HepG2 (cell line): Measurements from ENCODE around the gene GNG13. TPM values are rescaled to one million over a fixed set of nuclear protein-coding genes. Genes with fewer than 3 reads are reported as not detected.

Experiments
- CENPBD1 ChIP-seq: sonication (generic); formaldehyde crosslinking; IDR thresholded peaks from 2 replicates; pipeline ENCODE4 v1.8.0; 2022; ENCODE audit warnings: missing genetic modification reagents, low read depth, mild to moderate bottlenecking, borderline replicate concordance
- CENPT ChIP-seq: sonication (generic); formaldehyde crosslinking; IDR thresholded peaks from 2 replicates; pipeline ENCODE4 v1.8.0; 2022; ENCODE audit warnings: low read depth, mild to moderate bottlenecking, moderate library complexity, missing genetic modification reagents
- FLYWCH1 ChIP-seq: sonication (generic); formaldehyde crosslinking; IDR thresholded peaks from 2 replicates; pipeline ENCODE4 v1.8.1; 2023; ENCODE audit warnings: mild to moderate bottlenecking, missing genetic modification reagents
- KLF13 ChIP-seq: sonication (generic); formaldehyde crosslinking; IDR thresholded peaks from 2 replicates; pipeline ENCODE4 v1.4.0; 2020; ENCODE audit warnings: mild to moderate bottlenecking, missing genetic modification reagents
- MIER2 ChIP-seq: IDR thresholded peaks from 2 replicates; pipeline ENCODE4 v1.6.1; 2016; ENCODE audit warnings: missing biosample characterization, missing genetic modification reagents
- MIER3 ChIP-seq: IDR thresholded peaks from 2 replicates; pipeline ENCODE4 v1.6.1; 2016; ENCODE audit warnings: missing compliant biosample characterization, borderline replicate concordance
- NFIC ChIP-seq: IDR thresholded peaks from 2 replicates; pipeline ENCODE4 v1.6.1; 2012; ENCODE audit warnings: mild to moderate bottlenecking, low read length, inconsistent platforms
- REL ChIP-seq: sonication (generic); formaldehyde crosslinking; conservative IDR thresholded peaks from 2 replicates; pipeline ENCODE4 v1.8.0; 2022; ENCODE audit warnings: mild to moderate bottlenecking, missing genetic modification reagents, moderate library complexity
- ZNF496 ChIP-seq: sonication (generic); formaldehyde crosslinking; IDR thresholded peaks from 2 replicates; pipeline ENCODE4 v1.8.1; 2023; ENCODE audit warnings: mild to moderate bottlenecking, moderate library complexity, missing genetic modification reagents; ENCODE audit not compliant: insufficient replicate concordance
- ZNF614 ChIP-seq: IDR thresholded peaks from 2 replicates; pipeline ENCODE4 v1.6.1; 2018; ENCODE audit warnings: missing biosample characterization, missing genetic modification reagents, inconsistent platforms, borderline replicate concordance
- polyA plus RNA-seq, 8 experiments: library from polyadenylated mRNA; depleted of rRNA in 3 of 8; stranded (reverse) in 7 of 8; unstranded in 1 of 8; fragments of >200 nt; fragmentation: Illumina TruSeq in 4 of 8; extraction: Trizol in 4 of 8; gene quantifications; 2 replicates each; pipeline versions ENCODE4 v1.2.1 to v1.2.3, GENCODE V29; 2011 to 2016; ENCODE audit warnings: low read depth in 4 of 8, missing spikeins in 1 of 8, mixed read lengths in 1 of 8; ENCODE audit not compliant: insufficient read depth in 1 of 8
- total RNA-seq, 5 experiments: library from RNA; depleted of rRNA; stranded (reverse); fragments of >200 nt; fragmentation: Illumina TruSeq; extraction: Trizol; gene quantifications; 2 replicates each; pipeline ENCODE4 v1.2.3, GENCODE V29; 2016; ENCODE audit warnings: low read depth in 1 of 5
- TF ChIP-seq, protein P1 (sequence below): sonication (generic); formaldehyde crosslinking; conservative IDR thresholded peaks from 2 replicates; pipeline ENCODE4 v1.4.0; 2020; ENCODE audit warnings: mild to moderate bottlenecking, missing genetic modification reagents, moderate library complexity
- TF ChIP-seq, protein P2 (sequence below): IDR thresholded peaks from 2 replicates; pipeline ENCODE4 v1.6.1; 2012; ENCODE audit warnings: low read depth, low read length, improper control_type of control experiment

The GNG13 gene
- total and polyA plus RNA-seq, 2 of the 13 experiments (the other 11 are each of a cell fraction or from before 2014, with no cell fraction given) = not detected

DNA sequence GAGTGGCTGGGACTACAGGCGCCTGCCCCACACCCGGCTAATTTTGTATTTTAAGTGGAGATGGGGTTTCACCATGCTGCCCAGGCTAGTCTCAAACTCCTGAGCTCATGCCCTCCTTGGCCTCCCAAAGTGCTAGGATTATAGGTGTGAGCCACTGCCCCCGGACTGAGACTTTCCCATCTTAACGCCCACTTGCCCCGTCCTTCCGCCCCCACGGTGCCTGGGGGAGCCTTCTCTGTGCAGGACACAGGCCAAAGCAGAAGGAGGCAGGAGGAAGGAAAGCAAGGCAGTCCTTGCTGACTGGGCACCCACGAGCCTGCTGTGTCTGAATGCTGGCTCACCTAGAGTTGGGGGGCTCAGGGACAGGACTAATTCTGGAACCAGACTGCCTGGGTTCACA is 17.6 kb upstream of the GNG13 start (continued):
- TF ChIP-seq, protein P1, sequence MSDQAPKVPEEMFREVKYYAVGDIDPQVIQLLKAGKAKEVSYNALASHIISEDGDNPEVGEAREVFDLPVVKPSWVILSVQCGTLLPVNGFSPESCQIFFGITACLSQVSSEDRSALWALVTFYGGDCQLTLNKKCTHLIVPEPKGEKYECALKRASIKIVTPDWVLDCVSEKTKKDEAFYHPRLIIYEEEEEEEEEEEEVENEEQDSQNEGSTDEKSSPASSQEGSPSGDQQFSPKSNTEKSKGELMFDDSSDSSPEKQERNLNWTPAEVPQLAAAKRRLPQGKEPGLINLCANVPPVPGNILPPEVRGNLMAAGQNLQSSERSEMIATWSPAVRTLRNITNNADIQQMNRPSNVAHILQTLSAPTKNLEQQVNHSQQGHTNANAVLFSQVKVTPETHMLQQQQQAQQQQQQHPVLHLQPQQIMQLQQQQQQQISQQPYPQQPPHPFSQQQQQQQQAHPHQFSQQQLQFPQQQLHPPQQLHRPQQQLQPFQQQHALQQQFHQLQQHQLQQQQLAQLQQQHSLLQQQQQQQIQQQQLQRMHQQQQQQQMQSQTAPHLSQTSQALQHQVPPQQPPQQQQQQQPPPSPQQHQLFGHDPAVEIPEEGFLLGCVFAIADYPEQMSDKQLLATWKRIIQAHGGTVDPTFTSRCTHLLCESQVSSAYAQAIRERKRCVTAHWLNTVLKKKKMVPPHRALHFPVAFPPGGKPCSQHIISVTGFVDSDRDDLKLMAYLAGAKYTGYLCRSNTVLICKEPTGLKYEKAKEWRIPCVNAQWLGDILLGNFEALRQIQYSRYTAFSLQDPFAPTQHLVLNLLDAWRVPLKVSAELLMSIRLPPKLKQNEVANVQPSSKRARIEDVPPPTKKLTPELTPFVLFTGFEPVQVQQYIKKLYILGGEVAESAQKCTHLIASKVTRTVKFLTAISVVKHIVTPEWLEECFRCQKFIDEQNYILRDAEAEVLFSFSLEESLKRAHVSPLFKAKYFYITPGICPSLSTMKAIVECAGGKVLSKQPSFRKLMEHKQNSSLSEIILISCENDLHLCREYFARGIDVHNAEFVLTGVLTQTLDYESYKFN (CRISPR knock-in tag) = no peak
- TF ChIP-seq REL (no peak), NFIC (no peak), CENPT (CRISPR knock-in tag) (no peak), ZNF614 (CRISPR knock-in tag) (no peak), FLYWCH1 (CRISPR knock-in tag) (no peak), MIER2 (CRISPR knock-in tag) (no peak), ZNF496 (CRISPR knock-in tag) (no peak), KLF13 (CRISPR knock-in tag) (no peak), MIER3 (no peak), CENPBD1 (CRISPR knock-in tag) (no peak)
- TF ChIP-seq, protein P2, sequence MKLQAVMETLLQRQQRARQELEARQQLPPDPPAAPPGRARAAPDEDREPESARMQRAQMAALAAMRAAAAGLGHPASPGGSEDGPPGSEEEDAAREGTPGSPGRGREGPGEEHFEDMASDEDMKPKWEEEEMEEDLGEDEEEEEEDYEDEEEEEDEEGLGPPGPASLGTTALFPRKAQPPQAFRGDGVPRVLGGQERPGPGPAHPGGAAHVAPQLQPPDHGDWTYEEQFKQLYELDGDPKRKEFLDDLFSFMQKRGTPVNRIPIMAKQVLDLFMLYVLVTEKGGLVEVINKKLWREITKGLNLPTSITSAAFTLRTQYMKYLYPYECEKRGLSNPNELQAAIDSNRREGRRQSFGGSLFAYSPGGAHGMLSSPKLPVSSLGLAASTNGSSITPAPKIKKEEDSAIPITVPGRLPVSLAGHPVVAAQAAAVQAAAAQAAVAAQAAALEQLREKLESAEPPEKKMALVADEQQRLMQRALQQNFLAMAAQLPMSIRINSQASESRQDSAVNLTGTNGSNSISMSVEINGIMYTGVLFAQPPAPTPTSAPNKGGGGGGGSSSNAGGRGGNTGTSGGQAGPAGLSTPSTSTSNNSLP = no peak
